GM12874 (cell line): ENCODE measurements around the gene MALRD1.

Source experiments
- CTCF ChIP-seq: IDR thresholded peaks from 2 replicates; pipeline ENCODE4 v1.5.1; 2011; ENCODE audit warnings: low read depth, mild to moderate bottlenecking, control low read depth, low read length, moderate library complexity; ENCODE audit not compliant: insufficient read depth

MALRD1 gene

GRCh38 chr10:19031763-19032162 is 16.8 kb upstream of the MALRD1 start:
- no peak for TF ChIP-seq CTCF

GRCh38 chr10:19033741-19034140 is 14.9 kb upstream of the MALRD1 start:
- no peak for TF ChIP-seq CTCF

GRCh38 chr10:19041171-19041570 is 7.4 kb upstream of the MALRD1 start:
- TF ChIP-seq CTCF, result no peak

GRCh38 chr10:19043431-19043830 is 5.2 kb upstream of the MALRD1 start:
- no peak for TF ChIP-seq CTCF

GRCh38 chr10:19046679-19047078 is 1.9 kb upstream of the MALRD1 start:
- no peak for TF ChIP-seq CTCF

- TF ChIP-seq CTCF, result no peak
These were observed 290 bp downstream of the MALRD1 start for GRCh38 chr10:19048891-19049290.

- no peak for TF ChIP-seq CTCF
These were observed 966 bp downstream of the MALRD1 start for GRCh38 chr10:19049567-19049966.
